ENCODE measurements around the gene ACTR1A.

DNA sequence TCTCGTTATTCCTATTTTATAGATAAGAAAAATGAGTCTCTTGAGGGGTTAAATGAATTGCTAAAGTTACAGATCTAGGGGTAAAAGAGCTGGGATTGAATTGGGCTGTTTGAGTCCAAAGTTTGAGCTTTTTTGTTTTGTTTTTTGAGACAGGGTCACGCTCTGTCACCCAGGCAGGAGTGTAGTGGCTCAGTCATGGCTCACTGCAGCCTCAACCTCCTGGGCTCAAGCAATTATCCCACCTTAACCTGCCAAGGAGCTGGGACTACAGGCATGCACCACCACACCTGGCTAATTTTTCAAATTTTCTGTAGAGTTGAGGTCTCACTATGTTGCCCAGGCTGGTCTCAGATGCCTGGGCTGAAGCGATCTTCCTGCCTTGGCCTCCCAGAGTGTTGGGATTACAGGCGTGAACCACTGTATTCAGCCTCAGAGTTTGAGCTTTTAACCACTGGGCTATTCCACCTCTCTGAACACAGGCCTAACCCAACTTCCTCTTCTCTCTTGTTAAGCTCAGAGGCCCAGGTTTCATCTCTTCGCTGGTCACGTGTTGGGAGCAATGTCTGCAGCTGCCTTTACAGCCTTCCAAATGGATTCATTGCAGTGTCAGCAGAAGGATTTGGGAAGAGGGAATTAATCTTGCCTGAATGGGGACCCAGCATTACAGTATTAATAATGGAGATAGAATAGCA lies 9.2 kb upstream of the ACTR1A start:
- TF ChIP-seq POLR2AphosphoS5 (IDR thresholded peaks at IDR 0.05; ENCODE audit: borderline replicate concordance, low read depth, low read length) = no peak
- no peak for TF ChIP-seq EZH2 (IDR thresholded peaks at IDR 0.05)
- no peak for TF ChIP-seq FOXP2 (optimal IDR thresholded peaks at IDR 0.05; ENCODE audit: control extremely low read depth, extremely low read length, insufficient read depth)

Measured in SK-N-MC (cell line).